Ramos (cell line): ENCODE measurements around the gene GPR82.
"Not testable (repeated sequence)": the region's sequence is repeated elsewhere in the genome, so short reads cannot be mapped to it uniquely, and the experiment has no call there.

Experiments
- in situ Hi-C: fragments of 300-500 bp; cut with MboI; formaldehyde crosslinking; loops from one replicate; pipeline ENCODE4 v1.14.3; 2022; ENCODE audit warnings: low sequenced_read_pairs; ENCODE audit not compliant: unreplicated experiment

The GPR82 gene

GRCh38 chrX:41723826-41724225, at the start of gene GPR82:
TSS of gene GPR82 (plus strand) at chrX:41724181. CDS start at chrX:41727027, 2,846 bp downstream.
- in situ Hi-C loops: no loop called here

- in situ Hi-C loops: not testable (repeated sequence)
Measured at GRCh38 chrX:41676361-41676760, 47.6 kb upstream of the GPR82 start.

GRCh38 chrX:41677183-41678060, 46.6 kb upstream of the GPR82 start:
- in situ Hi-C loops: no loop called here

- in situ Hi-C loops: no loop called here
Measured at GRCh38 chrX:41684138-41684537, 39.8 kb upstream of the GPR82 start.

- in situ Hi-C loops: no loop called here
Measured at GRCh38 chrX:41684940-41685339, 39.0 kb upstream of the GPR82 start.

GRCh38 chrX:41686788-41687187, 37.2 kb upstream of the GPR82 start:
- in situ Hi-C loops: no loop called here

GRCh38 chrX:41688156-41688555, 35.8 kb upstream of the GPR82 start:
- in situ Hi-C loops: no loop called here

- in situ Hi-C loops: no loop called here
Measured at GRCh38 chrX:41688835-41689234, 35.1 kb upstream of the GPR82 start, which contains the start of gene GPR34. TSS of gene GPR34 (plus strand) at chrX:41688973. CDS start at chrX:41695634, 6,661 bp downstream.

GRCh38 chrX:41689711-41690110, 34.3 kb upstream of the GPR82 start:
- in situ Hi-C loops: no loop called here

GRCh38 chrX:41692162-41692749, 31.7 kb upstream of the GPR82 start:
- in situ Hi-C loops: no loop called here

- in situ Hi-C loops: no loop called here
Measured at GRCh38 chrX:41693024-41693423, 31.0 kb upstream of the GPR82 start.

GRCh38 chrX:41695426-41695825, 28.6 kb upstream of the GPR82 start:
- in situ Hi-C loops: no loop called here

GRCh38 chrX:41703574-41704029, 20.4 kb upstream of the GPR82 start:
- in situ Hi-C loops: no loop called here

- in situ Hi-C loops: no loop called here
Measured at GRCh38 chrX:41705042-41705441, 18.9 kb upstream of the GPR82 start.

GRCh38 chrX:41705680-41706374, 18.2 kb upstream of the GPR82 start:
- in situ Hi-C loops: no loop called here

GRCh38 chrX:41707218-41707617, 16.8 kb upstream of the GPR82 start:
- in situ Hi-C loops: no loop called here

GRCh38 chrX:41708486-41708885, 15.5 kb upstream of the GPR82 start:
- in situ Hi-C loops: no loop called here

- in situ Hi-C loops: no loop called here
Measured at GRCh38 chrX:41711021-41711667, 12.8 kb upstream of the GPR82 start.

GRCh38 chrX:41716222-41716621, 7.8 kb upstream of the GPR82 start:
- in situ Hi-C loops: no loop called here

- in situ Hi-C loops: no loop called here
Measured at GRCh38 chrX:41716767-41717473, 7.1 kb upstream of the GPR82 start.
